Left colon (tissue), 2 donors: Measurements from ENCODE around the gene MSANTD1. TPM values are rescaled to one million over a fixed set of nuclear protein-coding genes. Genes with fewer than 3 reads are reported as not detected.

Source experiments
- ATAC-seq: fragments of 200-7000 bp; cut with Tn5 transposase; one replicate; pipeline ENCODE4 v1.9.1; 2020; ENCODE audit warnings: mild to moderate bottlenecking, moderate library complexity
- DNase-seq, 2 donors: peaks; one replicate each; pipeline ENCODE4 v3.0.0-alpha.2; 2020
- intact Hi-C, 2 donors: fragments of 100-400 bp; cut with DNase I in 1 of 2; cut with micrococcal nuclease in 1 of 2; formaldehyde crosslinking; loops; one replicate each; pipeline versions ENCODE4 v1.11.2 to v1.14.0; 2022; cut with DNase I, micrococcal nuclease
- total RNA-seq, 2 donors: library from RNA; stranded (reverse); fragmentation: NEBNext Ultra II Directional; extraction: Animal tissue kit (Norgen Biotek cat#: 25700); gene quantifications; one replicate each; pipeline ENCODE4 v1.2.1, GENCODE V29; 2021
- donor health status: DM: no; HTN: no; CAD: no.
- donor health status: DM: yes; HTN: yes; CAD: no.

Gene MSANTD1
- total RNA-seq, 2 donors from 2014 or later: 0.73 to 0.82 TPM

- DNase-seq (peak in 1 of 2 donors; percentile 9), ATAC-seq (no peak)
- intact Hi-C loops: no loop called here
Observed at GRCh38 chr4:3255611-3256186, 6.7 kb downstream of the MSANTD1 start.

GRCh38 chr4:3256230-3257102, 7.5 kb downstream of the MSANTD1 start:
- no peak for ATAC-seq
- DNase-seq: peak in 1 of 2 donors; percentile 8
- intact Hi-C loops: no loop called here

GRCh38 chr4:3257103-3257555, 8.2 kb downstream of the MSANTD1 start:
- peak; percentile 36 to 45 for DNase-seq
- peak; percentile 71 for ATAC-seq
- intact Hi-C loops: no loop called here

GRCh38 chr4:3257556-3258482, 8.9 kb downstream of the MSANTD1 start:
- ATAC-seq: peak; percentile 26
- intact Hi-C loops: no loop called here
- DNase-seq: peak in 1 of 2 donors; percentile 23

GRCh38 chr4:3261411-3262207, 12.7 kb downstream of the MSANTD1 start:
- ATAC-seq (no peak), DNase-seq (no peak)
- intact Hi-C loops: no loop called here

GRCh38 chr4:3262208-3263052, 13.5 kb downstream of the MSANTD1 start:
- DNase-seq (peak in 1 of 2 donors; percentile 12), ATAC-seq (no peak)
- intact Hi-C loops: no loop called here

- intact Hi-C loops: no loop called here
- DNase-seq: no peak
- ATAC-seq: no peak
Observed at GRCh38 chr4:3263053-3263875, 14.3 kb downstream of the MSANTD1 start.

GRCh38 chr4:3263876-3264193, 14.9 kb downstream of the MSANTD1 start:
- DNase-seq (no peak), ATAC-seq (no peak)
- intact Hi-C loops: no loop called here

GRCh38 chr4:3266076-3266475, 17.1 kb downstream of the MSANTD1 start:
- intact Hi-C loops: no loop called here
- DNase-seq: no peak
- ATAC-seq: no peak

GRCh38 chr4:3267576-3268394, 18.8 kb downstream of the MSANTD1 start:
- ATAC-seq (no peak), DNase-seq (no peak)
- intact Hi-C loops: no loop called here

- intact Hi-C loops: no loop called here
- no peak for DNase-seq
- no peak for ATAC-seq
Observed at GRCh38 chr4:3268395-3269104, 19.6 kb downstream of the MSANTD1 start.

- intact Hi-C loops: no loop called here
- ATAC-seq: no peak
- no peak for DNase-seq
Observed at GRCh38 chr4:3269105-3269927, 20.4 kb downstream of the MSANTD1 start.

GRCh38 chr4:3269991-3270611, 21.1 kb downstream of the MSANTD1 start:
- intact Hi-C loops: no loop called here
- ATAC-seq: no peak
- DNase-seq: no peak

- intact Hi-C loops: no loop called here
- DNase-seq (no peak), ATAC-seq (no peak)
Observed at GRCh38 chr4:3271131-3271530, 22.2 kb downstream of the MSANTD1 start.
